Coronary artery (tissue), 2 donors: ENCODE data around the gene PTCSC3.

Experiments
- DNase-seq: peaks from one replicate; pipeline ENCODE4 v3.0.0-alpha.2; 2017; ENCODE audit warnings: low spot score
- H3K27ac ChIP-seq, 2 donors: fragments of 200-600 bp; sonication (generic); one replicate each; pipeline ENCODE4 v1.5.1; 2016 to 2019
- H3K4me3 ChIP-seq: fragments of 200-600 bp; sonication (generic); 2 replicates; pipeline ENCODE4 v1.5.1; 2016; ENCODE audit warnings: mild to moderate bottlenecking, moderate library complexity
- CTCF ChIP-seq: fragments of 200-600 bp; sonication (generic); IDR thresholded peaks from one replicate; pipeline ENCODE4 v1.5.1; 2019; ENCODE audit warnings: antibody characterized with exemption

Gene PTCSC3

DNA sequence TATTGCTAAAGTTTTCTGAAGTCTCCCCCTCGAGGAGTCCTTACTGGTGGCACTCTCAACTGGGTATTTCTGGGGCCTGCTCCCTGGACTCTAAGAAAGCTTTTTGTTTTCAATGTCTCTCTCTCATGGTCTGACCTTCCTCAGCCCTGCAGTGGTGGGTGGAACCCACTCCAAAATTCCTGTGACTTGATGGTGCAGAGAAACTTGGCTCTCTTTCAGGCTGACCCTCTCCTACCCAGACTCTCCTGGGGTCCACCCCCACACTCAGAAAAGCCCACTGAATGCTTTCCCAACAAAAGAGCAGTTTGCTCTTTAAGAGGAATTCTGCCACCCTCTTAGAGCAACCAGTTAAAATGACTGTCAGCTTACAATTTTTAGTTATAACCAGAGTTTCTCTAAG lies 967 bp upstream of the PTCSC3 start:
- H3K27ac ChIP-seq, result no peak overlapping the region

GRCh38 chr14:36174767-36175424 lies 1.6 kb downstream of the PTCSC3 start:
- DNase-seq, result no peak
- TF ChIP-seq CTCF, result no peak
- H3K27ac ChIP-seq, result no peak overlapping the region
- H3K4me3 ChIP-seq, result no peak overlapping the region

More for the DNA sequence above, 967 bp upstream of the PTCSC3 start:
- no peak for TF ChIP-seq CTCF
- no peak overlapping the region for H3K4me3 ChIP-seq
- DNase-seq, result no peak

- Histone ChIP-seq H3K27ac (no peak overlapping the region), H3K4me3 (no peak overlapping the region)
- no peak for TF ChIP-seq CTCF
- DNase-seq, result no peak
Observed at GRCh38 chr14:36173161-36173560, 3.4 kb downstream of the PTCSC3 start.

- TF ChIP-seq CTCF, result no peak
- Histone ChIP-seq H3K4me3 (no peak overlapping the region), H3K27ac (no peak overlapping the region)
- DNase-seq, result no peak
Observed at GRCh38 chr14:36171607-36172006, 4.9 kb downstream of the PTCSC3 start.

DNA sequence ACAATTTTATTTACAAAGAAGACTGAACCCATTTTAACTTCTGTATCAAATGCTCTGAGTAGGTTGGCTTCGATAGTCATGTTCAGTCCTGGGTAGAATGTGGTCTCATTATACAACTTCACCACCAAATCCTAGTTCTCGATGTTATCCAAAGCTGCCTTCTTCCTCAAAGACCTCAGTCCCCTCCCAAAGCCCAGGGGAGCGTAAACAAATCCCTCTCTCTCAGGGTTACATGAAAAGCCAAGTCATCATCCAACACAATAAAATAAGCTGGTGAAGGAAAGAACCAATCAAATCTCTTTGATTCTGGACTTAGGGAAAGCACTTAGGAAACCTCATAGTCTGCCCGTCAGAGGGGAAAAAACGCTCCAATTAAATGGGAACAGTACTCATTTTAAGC lies 9.1 kb downstream of the PTCSC3 start:
- no peak for DNase-seq
- no peak for TF ChIP-seq CTCF
- Histone ChIP-seq H3K4me3 (no peak overlapping the region), H3K27ac (no peak overlapping the region)

- DNase-seq, result no peak
- Histone ChIP-seq H3K27ac (no peak overlapping the region), H3K4me3 (no peak overlapping the region)
- TF ChIP-seq CTCF, result no peak
Observed at GRCh38 chr14:36163451-36163850, 13.1 kb downstream of the PTCSC3 start.

DNA sequence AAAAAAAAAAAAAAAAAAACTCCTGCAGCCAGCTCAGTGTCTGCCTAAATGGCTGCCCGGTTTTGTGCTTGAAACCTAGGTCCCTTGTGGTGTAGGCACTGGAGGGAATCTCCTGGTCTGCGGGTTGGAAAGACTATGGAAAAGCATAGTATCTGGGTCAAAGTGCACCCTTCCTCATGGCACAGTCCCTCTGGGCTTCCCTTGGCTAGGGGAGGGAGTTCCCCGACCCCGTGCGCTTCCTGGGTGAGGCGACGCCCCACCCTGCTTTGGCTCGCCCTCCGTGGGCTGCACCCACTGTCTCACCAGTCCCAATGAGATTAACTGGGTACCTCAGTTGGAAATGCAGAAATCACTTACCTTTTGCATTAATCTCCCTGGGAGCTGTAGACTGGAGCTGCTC lies 14.3 kb downstream of the PTCSC3 start:
- H3K4me3 ChIP-seq, result no peak overlapping the region
- H3K27ac ChIP-seq, result no peak overlapping the region
- TF ChIP-seq CTCF, result no peak
- DNase-seq, result no peak
